Duodenal mucosa (tissue), 2 donors: ENCODE data around the gene RSBN1L.

Experiments
- H3K27ac ChIP-seq: one replicate; pipeline ENCODE4 v1.7.0; 2013; ENCODE audit warnings: low read depth, low read length
- H3K27me3 ChIP-seq, 2 donors: one replicate each; pipeline ENCODE4 v1.7.0; 2013; ENCODE audit warnings: low read length in 2 of 2, control low read depth in 1 of 2; ENCODE audit not compliant: insufficient read depth in 2 of 2, control insufficient read depth in 1 of 2
- H3K36me3 ChIP-seq, 2 donors: one replicate each; pipeline ENCODE4 v1.7.0; 2013; ENCODE audit warnings: low read length in 2 of 2, control low read depth in 1 of 2; ENCODE audit not compliant: insufficient read depth in 2 of 2, control insufficient read depth in 1 of 2
- H3K4me1 ChIP-seq, 2 donors: one replicate each; pipeline ENCODE4 v1.7.0; 2013; ENCODE audit warnings: low read length in 2 of 2, control low read depth in 1 of 2; ENCODE audit not compliant: insufficient read depth in 2 of 2, control insufficient read depth in 1 of 2
- H3K4me3 ChIP-seq, 2 donors: one replicate each; pipeline ENCODE4 v1.7.0; 2013; ENCODE audit warnings: low read length in 2 of 2, low read depth in 1 of 2
- H3K9ac ChIP-seq, 2 donors: one replicate each; pipeline ENCODE4 v1.7.0; 2013; ENCODE audit warnings: low read length in 2 of 2, low read depth in 1 of 2
- H3K9me3 ChIP-seq, 2 donors: one replicate each; pipeline ENCODE4 v1.7.0; 2013; ENCODE audit warnings: low read length in 2 of 2, control low read depth in 1 of 2; ENCODE audit not compliant: control insufficient read depth in 1 of 2

RSBN1L gene

DNA sequence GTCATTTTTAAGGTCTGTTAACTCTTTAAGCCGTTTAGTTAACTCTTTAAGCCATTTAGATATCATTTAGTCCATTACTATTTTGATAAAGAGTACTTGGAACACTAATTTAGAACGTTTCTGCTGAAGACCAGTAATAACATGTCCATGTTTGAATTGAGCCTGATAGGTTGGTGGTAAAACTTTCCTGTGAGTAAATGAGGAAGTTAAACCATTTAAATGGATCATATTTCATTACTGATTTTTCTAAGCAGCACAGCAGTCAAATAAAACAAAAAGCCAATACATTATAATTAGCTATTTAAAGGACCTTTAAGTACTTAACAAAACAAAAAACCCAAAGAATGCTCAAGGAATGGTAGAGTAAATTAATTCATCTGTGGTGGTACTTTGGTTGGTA is 131.7 kb downstream of the RSBN1L start:
- Histone ChIP-seq H3K36me3 (no peaks in the 10 kb centered on the region), H3K9ac (no peak overlapping the region), H3K27me3 (no peaks in the 10 kb centered on the region), H3K9me3 (no peaks in the 10 kb centered on the region), H3K4me1 (no peaks in the 10 kb centered on the region), H3K27ac (no peak overlapping the region), H3K4me3 (no peak overlapping the region)

DNA sequence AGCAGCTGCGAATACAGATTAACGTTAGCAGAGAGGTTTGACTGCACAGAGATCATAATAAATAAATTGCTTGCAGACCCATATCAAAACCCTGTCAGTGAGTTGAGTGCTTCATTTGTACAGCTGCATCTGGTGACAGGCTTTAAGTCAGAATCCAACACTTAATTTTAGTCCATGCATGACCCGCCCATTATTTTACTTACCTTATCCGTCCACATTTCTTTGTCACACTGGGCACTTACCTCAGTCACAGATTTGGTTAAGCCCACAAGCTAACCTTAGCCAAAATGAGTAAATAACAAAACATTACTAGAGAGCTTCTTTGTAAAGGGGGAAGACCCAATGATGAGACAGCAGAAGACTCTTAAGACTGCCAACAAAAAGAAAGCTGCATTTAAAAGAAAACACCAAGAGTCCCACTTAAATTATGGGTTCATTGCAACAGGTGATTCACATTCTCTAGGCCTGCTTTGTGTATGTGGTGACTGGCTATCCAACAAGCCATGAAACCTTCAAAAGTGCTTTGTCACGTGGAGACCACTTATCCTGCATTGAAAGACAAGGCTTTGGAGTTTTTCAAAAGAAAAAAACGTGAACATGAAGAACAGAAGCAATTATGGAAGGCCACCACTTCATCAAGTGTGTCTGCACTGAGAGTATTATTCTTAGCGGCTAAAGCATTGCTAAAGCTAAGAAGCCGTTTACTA is 134.5 kb downstream of the RSBN1L start:
- Histone ChIP-seq H3K36me3 (no peaks in the 10 kb centered on the region), H3K4me3 (no peak overlapping the region), H3K27me3 (no peaks in the 10 kb centered on the region), H3K4me1 (no peaks in the 10 kb centered on the region), H3K27ac (no peak overlapping the region), H3K9me3 (no peaks in the 10 kb centered on the region), H3K9ac (no peak overlapping the region)

DNA sequence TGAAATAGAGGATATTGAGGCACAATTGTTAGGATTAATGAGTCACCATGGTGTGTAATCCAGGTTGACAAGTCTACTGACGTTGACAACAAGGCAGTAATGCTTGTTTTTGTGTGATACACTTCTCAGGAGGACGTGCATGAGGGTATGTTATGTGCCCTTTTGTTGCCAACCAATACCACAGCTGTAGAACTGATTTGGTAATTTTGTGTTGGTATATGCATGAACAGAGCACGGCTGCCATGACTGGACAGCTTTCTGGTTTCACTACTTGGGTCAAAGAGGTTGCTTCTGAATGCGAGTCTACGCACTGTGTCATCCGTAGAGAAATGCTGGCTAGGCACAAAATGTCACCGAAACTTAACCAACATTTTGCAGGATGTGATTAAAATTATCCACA is 135.2 kb downstream of the RSBN1L start:
- no peaks in the 10 kb centered on the region for H3K9me3 ChIP-seq
- no peaks in the 10 kb centered on the region for H3K27me3 ChIP-seq
- H3K4me3 ChIP-seq = no peak overlapping the region
- H3K9ac ChIP-seq = no peak overlapping the region
- H3K36me3 ChIP-seq = no peaks in the 10 kb centered on the region
- H3K27ac ChIP-seq = no peak overlapping the region
- H3K4me1 ChIP-seq = no peaks in the 10 kb centered on the region

DNA sequence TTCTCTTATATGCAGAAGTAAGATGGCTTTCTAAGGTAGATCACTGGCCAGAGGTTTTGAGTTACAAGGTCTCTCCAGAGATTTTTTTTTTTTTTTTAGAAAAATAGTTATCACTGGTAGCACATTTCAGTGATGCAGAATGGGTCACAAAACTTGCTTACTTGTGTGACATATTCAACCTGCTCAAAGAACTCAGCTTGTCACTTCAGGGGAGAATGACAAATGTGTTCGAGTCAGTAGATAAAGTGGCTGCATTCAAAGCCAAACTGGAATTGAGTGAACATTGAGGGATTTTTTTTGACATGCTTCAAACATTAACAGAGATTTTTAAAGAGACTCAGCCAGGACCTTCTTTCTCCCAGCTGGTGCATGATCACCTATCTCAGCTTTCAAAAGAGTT is 135.7 kb downstream of the RSBN1L start:
- no peaks in the 10 kb centered on the region for H3K4me1 ChIP-seq
- H3K9me3 ChIP-seq = no peaks in the 10 kb centered on the region
- no peak overlapping the region for H3K27ac ChIP-seq
- H3K27me3 ChIP-seq = no peaks in the 10 kb centered on the region
- H3K36me3 ChIP-seq = no peaks in the 10 kb centered on the region
- H3K9ac ChIP-seq = no peak overlapping the region
- no peak overlapping the region for H3K4me3 ChIP-seq
